Activated B cell treated with CpG ODN at 0.5 μM for 24 hours (primary cell): ENCODE data around the gene EPS15. TPM values are rescaled to one million over a fixed set of nuclear protein-coding genes. Genes with fewer than 3 reads are reported as not detected.
"Not testable (repeated sequence)": the region's sequence is repeated elsewhere in the genome, so short reads cannot be mapped to it uniquely, and the experiment has no call there.

Experiments
- ATAC-seq: fragments of 200-7000 bp; cut with Tn5 transposase; one replicate; pipeline ENCODE4 v1.10.0; 2021; ENCODE audit warnings: low read depth, mild to moderate bottlenecking, moderate library complexity
- CTCF ChIA-PET: fragments of 350-600 bp; sonication (Branson Sonifier 250); formaldehyde crosslinking; loops from one replicate; lab custom pipeline; 2021; ENCODE audit warnings: antibody characterized with exemption; lab: Charles Lee
- POLR2A ChIA-PET: fragments of 350-600 bp; sonication (Branson Sonifier 250); formaldehyde crosslinking; loops from one replicate; lab custom pipeline; 2021; ENCODE audit warnings: antibody characterized with exemption; lab: Charles Lee
- DNase-seq: peaks from one replicate; pipeline ENCODE4 v3.0.0; 2022
- H3K27ac Mint-ChIP-seq: one replicate; pipeline ENCODE4 v1.8.0; 2020; ENCODE audit warnings: mixed read lengths
- H3K27me3 Mint-ChIP-seq: one replicate; pipeline ENCODE4 v1.8.0; 2021; ENCODE audit warnings: mixed read lengths
- H3K36me3 Mint-ChIP-seq: one replicate; pipeline ENCODE4 v1.8.0; 2021; ENCODE audit warnings: low read depth, mixed read lengths
- H3K4me1 Mint-ChIP-seq: one replicate; pipeline ENCODE4 v1.8.0; 2021; ENCODE audit warnings: mixed read lengths
- H3K4me3 Mint-ChIP-seq: one replicate; pipeline ENCODE4 v1.8.0; 2020; ENCODE audit warnings: mild to moderate bottlenecking, mixed read lengths
- H3K9me3 Mint-ChIP-seq: one replicate; pipeline ENCODE4 v1.8.0; 2020; ENCODE audit warnings: mixed read lengths
- CTCF ChIP-seq: fragments of 200-600 bp; IDR thresholded peaks from one replicate; pipeline ENCODE4 v1.8.0; 2022; ENCODE audit warnings: antibody characterized with exemption, mild to moderate bottlenecking
- intact Hi-C: fragments of 100-400 bp; cut with micrococcal nuclease; formaldehyde crosslinking; loops from one replicate; pipeline ENCODE4 v1.15.1; 2024
- total RNA-seq: library from RNA; stranded (reverse); gene quantifications from 2 replicates; pipeline ENCODE4 v1.2.3, GENCODE V29; 2022

Gene EPS15
- total RNA-seq, 1 donor from 2014 or later: 150 TPM

- TF ChIP-seq CTCF: no peak
- H3K27me3 Mint-ChIP-seq: no peaks in the 10 kb centered on the region
- no peak overlapping the region for H3K4me3 Mint-ChIP-seq
- DNase-seq (no peak), ATAC-seq (peak; percentile 58)
- H3K36me3 Mint-ChIP-seq: no peaks in the 10 kb centered on the region
- peak overlapping the region; percentile 54 for H3K27ac Mint-ChIP-seq
- ChIA-PET POLR2A (interaction anchor here (0.6 to 1.3 kb wide), 5 partner anchors 9 to 138 kb away, joined by 3 read pairs; no protein-coding TSS in a partner anchor), CTCF (interaction anchor here (0.5 to 1.9 kb wide), 22 partner anchors 9 to 346 kb away, joined by 3 to 10 read pairs (median 4); no protein-coding TSS in a partner anchor)
- no peaks in the 10 kb centered on the region for H3K9me3 Mint-ChIP-seq
- H3K4me1 Mint-ChIP-seq: peaks cover 11% of the 10 kb centered on the region
- intact Hi-C loops: loop anchor here (2.0 kb wide), 2 partner anchors 16 to 72 kb away; partner anchors contain the start of gene EPS15
These were observed 16.0 kb upstream of the EPS15 start for GRCh38 chr1:51535006-51535592.

GRCh38 chr1:51534447-51534846 lies 15.4 kb upstream of the EPS15 start:
- Mint-ChIP-seq H3K36me3 (no peaks in the 10 kb centered on the region), H3K9me3 (no peaks in the 10 kb centered on the region), H3K4me1 (peaks cover 11% of the 10 kb centered on the region), H3K27me3 (no peaks in the 10 kb centered on the region), H3K27ac (peak overlapping the region; percentile 54), H3K4me3 (no peak overlapping the region)
- no peak for DNase-seq
- intact Hi-C loops: loop anchor here (2.0 to 5.0 kb wide), 3 partner anchors 16 to 72 kb away; partner anchors contain the start of gene EPS15
- POLR2A ChIA-PET: interaction anchor here (0.6 to 1.3 kb wide), 5 partner anchors 10 to 137 kb away, joined by 3 read pairs; no protein-coding TSS in a partner anchor
- no peak for TF ChIP-seq CTCF
- ATAC-seq: no peak
- CTCF ChIA-PET: interaction anchor here (0.9 to 1.9 kb wide), 12 partner anchors 11 to 235 kb away, joined by 3 to 10 read pairs (median 4); no protein-coding TSS in a partner anchor

GRCh38 chr1:51532853-51533252 lies 13.8 kb upstream of the EPS15 start:
- intact Hi-C loops: loop anchor here (5.0 kb wide), 1 partner anchor 34 kb away; no protein-coding TSS in a partner anchor
- no peak overlapping the region for H3K27ac Mint-ChIP-seq
- no peak for TF ChIP-seq CTCF
- ChIA-PET CTCF (no interaction called here), POLR2A (no interaction called here)
- no peak for DNase-seq
- peaks cover 11% of the 10 kb centered on the region for H3K4me1 Mint-ChIP-seq
- H3K9me3 Mint-ChIP-seq: no peaks in the 10 kb centered on the region
- H3K4me3 Mint-ChIP-seq: no peak overlapping the region
- H3K27me3 Mint-ChIP-seq: no peaks in the 10 kb centered on the region
- no peaks in the 10 kb centered on the region for H3K36me3 Mint-ChIP-seq
- ATAC-seq: no peak

DNA sequence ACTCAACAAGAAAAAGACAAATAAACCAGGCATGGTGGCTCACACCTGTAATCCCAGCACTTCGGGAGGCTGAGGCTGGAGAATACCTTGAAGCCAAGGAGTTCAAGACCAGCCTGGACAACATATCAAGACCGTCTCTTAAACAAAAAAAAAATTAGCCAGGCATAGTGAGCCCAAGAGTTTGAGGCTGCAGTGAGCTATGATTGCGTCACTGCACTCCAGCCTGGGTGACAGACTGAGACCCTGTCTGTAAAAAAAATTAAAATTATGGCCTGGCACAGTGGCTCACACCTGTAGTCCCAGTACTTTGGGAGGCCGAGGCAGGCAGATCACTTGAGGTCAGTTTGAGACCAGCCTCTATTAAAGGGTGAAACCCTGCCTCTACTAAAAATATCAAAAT lies 11.4 kb upstream of the EPS15 start:
- H3K27me3 Mint-ChIP-seq, H3K27ac Mint-ChIP-seq, H3K36me3 Mint-ChIP-seq, ATAC-seq, POLR2A ChIA-PET, H3K4me3 Mint-ChIP-seq, H3K9me3 Mint-ChIP-seq, CTCF ChIA-PET, DNase-seq: not testable (repeated sequence)
- peaks cover 16% of the 10 kb centered on the region for H3K4me1 Mint-ChIP-seq
- intact Hi-C loops: loop anchor here (5.0 kb wide), 1 partner anchor 37 kb away; no protein-coding TSS in a partner anchor

DNA sequence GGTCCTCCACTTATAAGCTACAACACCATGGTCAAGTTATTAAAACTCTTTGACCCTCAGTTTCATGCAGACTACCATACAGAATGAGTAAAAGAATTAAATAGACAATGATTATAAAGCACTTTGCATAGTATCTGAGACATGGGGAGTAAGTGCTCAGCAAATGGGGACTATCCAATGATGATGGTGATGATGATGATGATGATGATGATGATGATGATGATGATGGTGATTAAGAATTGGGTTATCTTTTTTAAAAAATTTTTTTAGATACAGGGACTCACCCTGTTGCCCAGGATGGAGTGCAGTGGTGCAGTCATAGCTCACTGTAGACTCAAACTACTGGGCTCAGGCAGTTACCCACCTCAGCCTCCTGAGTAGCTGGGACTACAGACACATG lies 8.1 kb upstream of the EPS15 start:
- Mint-ChIP-seq H3K27ac (no peak overlapping the region), H3K27me3 (no peaks in the 10 kb centered on the region), H3K4me3 (no peak overlapping the region), H3K4me1 (peaks cover 6% of the 10 kb centered on the region), H3K36me3 (no peaks in the 10 kb centered on the region), H3K9me3 (no peaks in the 10 kb centered on the region)
- no peak for TF ChIP-seq CTCF
- no peak for DNase-seq
- POLR2A ChIA-PET: interaction anchor here (0.9 kb wide), 1 partner anchor 242 kb away, joined by 3 read pairs; no protein-coding TSS in a partner anchor
- CTCF ChIA-PET: no interaction called here
- intact Hi-C loops: no loop called here
- ATAC-seq: no peak
